Subcutaneous adipose tissue (tissue), 4 donors: ENCODE results near the gene NOL12. TPM values are rescaled to one million over a fixed set of nuclear protein-coding genes. Genes with fewer than 3 reads are reported as not detected.

ENCODE experiments used
- small RNA-seq: library from RNA; depleted of rRNA; stranded (forward); fragments of <200 nt; gene quantifications from one replicate; pipeline ENCODE3, GENCODE V24; 2016
- total RNA-seq, 4 donors: library from RNA; depleted of rRNA; stranded (reverse); fragments of >200 nt; gene quantifications; one replicate each; pipeline ENCODE4 v1.1.0, GENCODE V29; 2016
- TF ChIP-seq, protein P1 (sequence below): fragments of 450-650 bp; IDR thresholded peaks from one replicate; pipeline ENCODE4 v1.5.1; 2016; ENCODE audit warnings: low read depth, mild to moderate bottlenecking, control low read depth, antibody characterized with exemption, moderate library complexity

Gene NOL12
- total RNA-seq, 4 donors from 2014 or later, result 18.7 to 35.8 (median 21.4) TPM

GRCh38 chr22:37742376-37743171 is 56.4 kb downstream of the NOL12 start:
- TF ChIP-seq, protein P1, sequence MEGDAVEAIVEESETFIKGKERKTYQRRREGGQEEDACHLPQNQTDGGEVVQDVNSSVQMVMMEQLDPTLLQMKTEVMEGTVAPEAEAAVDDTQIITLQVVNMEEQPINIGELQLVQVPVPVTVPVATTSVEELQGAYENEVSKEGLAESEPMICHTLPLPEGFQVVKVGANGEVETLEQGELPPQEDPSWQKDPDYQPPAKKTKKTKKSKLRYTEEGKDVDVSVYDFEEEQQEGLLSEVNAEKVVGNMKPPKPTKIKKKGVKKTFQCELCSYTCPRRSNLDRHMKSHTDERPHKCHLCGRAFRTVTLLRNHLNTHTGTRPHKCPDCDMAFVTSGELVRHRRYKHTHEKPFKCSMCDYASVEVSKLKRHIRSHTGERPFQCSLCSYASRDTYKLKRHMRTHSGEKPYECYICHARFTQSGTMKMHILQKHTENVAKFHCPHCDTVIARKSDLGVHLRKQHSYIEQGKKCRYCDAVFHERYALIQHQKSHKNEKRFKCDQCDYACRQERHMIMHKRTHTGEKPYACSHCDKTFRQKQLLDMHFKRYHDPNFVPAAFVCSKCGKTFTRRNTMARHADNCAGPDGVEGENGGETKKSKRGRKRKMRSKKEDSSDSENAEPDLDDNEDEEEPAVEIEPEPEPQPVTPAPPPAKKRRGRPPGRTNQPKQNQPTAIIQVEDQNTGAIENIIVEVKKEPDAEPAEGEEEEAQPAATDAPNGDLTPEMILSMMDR, result no peak

Small RNAs within 50 kb of the gene (small RNA-seq; reads per million reads assigned to genes)
- not detected for gene RN7SL385P

Other genes starting within 250 kb of the NOL12 start
- 10 to 100 TPM in 3 of 4 donors, 1 to 10 TPM in 1; 9.0 to 24.3 (median 17.3) TPM for gene MFNG, start 200.0 kb upstream of the NOL12 start, total RNA-seq
- 10 to 100 TPM in 1 of 4 donors, 1 to 10 TPM in 3; 1.9 to 11.7 (median 3.6) TPM for gene CARD10, start 166.9 kb upstream of the NOL12 start, total RNA-seq
- 10 to 100 TPM; 11.3 to 24.5 (median 11.7) TPM for gene CDC42EP1, start 125.9 kb upstream of the NOL12 start, total RNA-seq
- 1 to 10 TPM in 1 of 4 donors, not detected in 3; 1.3 TPM for gene LGALS2, start 106.3 kb upstream of the NOL12 start, total RNA-seq
- 10 to 100 TPM; 13.7 to 48.8 (median 35.5) TPM for gene GGA1, start 77.5 kb upstream of the NOL12 start, total RNA-seq
- gene SH3BP1, start 46.7 kb upstream of the NOL12 start, total RNA-seq, result 10 to 100 TPM in 2 of 4 donors, 1 to 10 TPM in 2; 4.3 to 21.2 (median 7.8) TPM
- 1 to 10 TPM; 2.4 to 4.1 (median 2.5) TPM for gene PDXP, start 27.6 kb upstream of the NOL12 start, total RNA-seq
- gene LGALS1, start 10.7 kb upstream of the NOL12 start, total RNA-seq, result 1,000 to 10,000 TPM; 2,452 to 3,056 (median 2,775) TPM
- 100 to 1,000 TPM in 1 of 4 donors, 10 to 100 TPM in 3; 46.6 to 160 (median 77.6) TPM for gene TRIOBP, start 10.7 kb downstream of the NOL12 start, total RNA-seq
- 10 to 100 TPM in 2 of 4 donors, 1 to 10 TPM in 2; 5.9 to 27.1 (median 9.8) TPM for gene GCAT, start 121.6 kb downstream of the NOL12 start, total RNA-seq
- gene GALR3, start 137.0 kb downstream of the NOL12 start, total RNA-seq, result not detected
- 10 to 100 TPM; 12.7 to 27.7 (median 24.7) TPM for gene ANKRD54, start 158.0 kb downstream of the NOL12 start, total RNA-seq
- 100 to 1,000 TPM; 271 to 369 (median 304) TPM for gene EIF3L, start 163.1 kb downstream of the NOL12 start, total RNA-seq
- gene MICALL1, start 220.0 kb downstream of the NOL12 start, total RNA-seq, result 10 to 100 TPM in 1 of 4 donors, 1 to 10 TPM in 3; 6.2 to 24.5 (median 8.0) TPM